NCI-H1436 (cell line): ENCODE data around the gene C12orf76.
"Not testable (repeated sequence)": the region's sequence is repeated elsewhere in the genome, so short reads cannot be mapped to it uniquely, and the experiment has no call there.

ENCODE experiments used
- DNase-seq: peaks from one replicate; lab custom pipeline; 2025; lab: John Stamatoyannopoulos, UW

C12orf76 gene

GRCh38 chr12:110048242-110049027, at the start of gene C12orf76:
Gene C12orf76 (minus strand): TSS chr12:110048522. CDS start chr12:110048495, 27 bp downstream.
- peak; percentile 95 for DNase-seq

- DNase-seq, result no peak
Measured at GRCh38 chr12:110093631-110094311, 45.4 kb upstream of the C12orf76 start.

GRCh38 chr12:110091136-110091711, 42.9 kb upstream of the C12orf76 start:
- DNase-seq, result no peak

- DNase-seq, result no peak
Measured at GRCh38 chr12:110090266-110091135, 42.2 kb upstream of the C12orf76 start.

GRCh38 chr12:110088936-110089335, 40.6 kb upstream of the C12orf76 start:
- DNase-seq, result no peak

GRCh38 chr12:110088216-110088615, 39.9 kb upstream of the C12orf76 start:
- DNase-seq, result not testable (repeated sequence)

- no peak for DNase-seq
Measured at GRCh38 chr12:110084314-110085015, 36.1 kb upstream of the C12orf76 start.

GRCh38 chr12:110080410-110080809, 32.1 kb upstream of the C12orf76 start:
- DNase-seq, result no peak

GRCh38 chr12:110079477-110080400, 31.4 kb upstream of the C12orf76 start:
- DNase-seq, result no peak

GRCh38 chr12:110077800-110078199, 29.5 kb upstream of the C12orf76 start:
- DNase-seq, result no peak

- no peak for DNase-seq
Measured at GRCh38 chr12:110075880-110076279, 27.6 kb upstream of the C12orf76 start.

GRCh38 chr12:110074089-110074488, 25.8 kb upstream of the C12orf76 start:
- no peak for DNase-seq

GRCh38 chr12:110073049-110073831, 24.9 kb upstream of the C12orf76 start:
- peak; percentile 31 for DNase-seq

GRCh38 chr12:110072636-110073035, 24.3 kb upstream of the C12orf76 start:
- not testable (repeated sequence) for DNase-seq

GRCh38 chr12:110071967-110072366, 23.6 kb upstream of the C12orf76 start:
- no peak for DNase-seq

GRCh38 chr12:110071504-110071903, 23.2 kb upstream of the C12orf76 start:
- DNase-seq, result no peak

- DNase-seq, result no peak
Measured at GRCh38 chr12:110068654-110069053, 20.3 kb upstream of the C12orf76 start.

- not testable (repeated sequence) for DNase-seq
Measured at GRCh38 chr12:110068115-110068514, 19.8 kb upstream of the C12orf76 start.

- no peak for DNase-seq
Measured at GRCh38 chr12:110067531-110067930, 19.2 kb upstream of the C12orf76 start.
